HFFc6 (cell line): Measurements from ENCODE around the gene FRYL. TPM values are rescaled to one million over a fixed set of nuclear protein-coding genes. Genes with fewer than 3 reads are reported as not detected.

Source experiments
- DNase-seq: peaks from one replicate; pipeline ENCODE4 v3.0.0-alpha.2; 2018
- H3K27ac Mint-ChIP-seq: 2 replicates; pipeline ENCODE4 v1.8.0; 2020; ENCODE audit warnings: mild to moderate bottlenecking, mixed read lengths
- H3K27me3 Mint-ChIP-seq: 2 replicates; pipeline ENCODE4 v1.8.0; 2021; ENCODE audit warnings: mild to moderate bottlenecking, moderate library complexity, mixed read lengths; ENCODE audit not compliant: insufficient read depth
- H3K36me3 Mint-ChIP-seq: 2 replicates; pipeline ENCODE4 v1.8.0; 2021; ENCODE audit warnings: low read depth, mixed read lengths
- H3K4me1 Mint-ChIP-seq: 2 replicates; pipeline ENCODE4 v1.8.0; 2020; ENCODE audit warnings: low read depth, mixed read lengths
- H3K4me3 Mint-ChIP-seq: 2 replicates; pipeline ENCODE4 v1.8.0; 2020; ENCODE audit warnings: mild to moderate bottlenecking, moderate library complexity, mixed read lengths
- H3K9me3 Mint-ChIP-seq: 2 replicates; pipeline ENCODE4 v1.8.0; 2020; ENCODE audit warnings: mild to moderate bottlenecking, mixed read lengths
- total RNA-seq, 6 experiments: library from RNA; stranded (reverse); fragmentation: NEBNext Ultra II Directional; extraction: Animal tissue kit (Norgen Biotek cat#: 25700); gene quantifications; 2 replicates in 1 of 6; 3 replicates in 5 of 6; pipeline ENCODE4 v1.2.3, GENCODE V29; 2021
- TF ChIP-seq, protein P1 (sequence below): fragments of 200-600 bp; sonication (generic); IDR thresholded peaks from 2 replicates; pipeline ENCODE4 v1.5.0; 2021; ENCODE audit warnings: antibody characterized with exemption, mild to moderate bottlenecking

FRYL gene
- total RNA-seq, 6 experiments from 2014 or later = 29.0 to 32.8 (median 30.4) TPM

DNA sequence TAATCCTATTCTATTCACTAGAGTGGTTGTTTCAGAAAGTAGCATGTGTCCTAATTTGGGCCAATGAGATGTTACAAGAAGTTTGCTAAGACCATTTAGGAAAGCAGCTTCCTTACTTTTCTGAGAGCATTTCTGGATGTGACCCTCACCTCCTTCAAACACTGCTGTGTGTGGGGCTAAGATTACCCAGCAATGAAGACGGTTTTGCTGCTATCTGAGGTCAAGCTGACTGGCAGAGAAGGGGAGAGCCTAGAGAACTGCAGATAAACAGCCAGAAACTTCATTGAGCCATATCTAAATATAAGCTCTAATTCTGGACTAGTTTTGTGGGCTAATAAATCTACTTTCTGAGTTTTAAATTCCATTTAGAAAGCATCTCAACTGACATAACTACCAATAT, 253.7 kb downstream of the FRYL start:
- H3K9me3 Mint-ChIP-seq = no peaks in the 10 kb centered on the region

DNA sequence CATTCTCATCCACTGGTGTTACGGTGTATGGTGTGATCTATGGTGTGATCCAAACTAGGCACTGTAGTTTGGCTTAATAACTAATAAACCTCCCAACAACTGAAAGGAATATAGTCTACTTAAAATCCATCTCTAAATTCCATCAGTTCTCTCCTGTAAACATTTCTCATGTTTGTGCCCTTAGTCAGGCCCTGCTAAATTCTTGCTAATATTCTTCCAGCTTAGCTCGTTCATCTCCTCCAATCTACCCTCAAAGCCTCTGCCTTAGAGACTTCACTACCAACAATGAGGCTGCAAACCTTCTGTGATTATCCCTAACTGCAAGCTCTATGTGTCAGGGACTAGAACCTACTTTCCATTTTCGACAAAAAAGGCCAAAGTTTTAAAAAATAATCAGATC, 261.9 kb downstream of the FRYL start:
- DNase-seq = peak; percentile 25
- Mint-ChIP-seq H3K36me3 (peaks cover 21% of the 10 kb centered on the region), H3K27me3 (no peaks in the 10 kb centered on the region; the same call in 1 of the 2 replicates), H3K4me3 (no peak overlapping the region), H3K27ac (no peak overlapping the region; the same call in 1 of the 2 replicates), H3K4me1 (peaks cover 17% of the 10 kb centered on the region), H3K9me3 (no peaks in the 10 kb centered on the region)
- TF ChIP-seq, protein P1, sequence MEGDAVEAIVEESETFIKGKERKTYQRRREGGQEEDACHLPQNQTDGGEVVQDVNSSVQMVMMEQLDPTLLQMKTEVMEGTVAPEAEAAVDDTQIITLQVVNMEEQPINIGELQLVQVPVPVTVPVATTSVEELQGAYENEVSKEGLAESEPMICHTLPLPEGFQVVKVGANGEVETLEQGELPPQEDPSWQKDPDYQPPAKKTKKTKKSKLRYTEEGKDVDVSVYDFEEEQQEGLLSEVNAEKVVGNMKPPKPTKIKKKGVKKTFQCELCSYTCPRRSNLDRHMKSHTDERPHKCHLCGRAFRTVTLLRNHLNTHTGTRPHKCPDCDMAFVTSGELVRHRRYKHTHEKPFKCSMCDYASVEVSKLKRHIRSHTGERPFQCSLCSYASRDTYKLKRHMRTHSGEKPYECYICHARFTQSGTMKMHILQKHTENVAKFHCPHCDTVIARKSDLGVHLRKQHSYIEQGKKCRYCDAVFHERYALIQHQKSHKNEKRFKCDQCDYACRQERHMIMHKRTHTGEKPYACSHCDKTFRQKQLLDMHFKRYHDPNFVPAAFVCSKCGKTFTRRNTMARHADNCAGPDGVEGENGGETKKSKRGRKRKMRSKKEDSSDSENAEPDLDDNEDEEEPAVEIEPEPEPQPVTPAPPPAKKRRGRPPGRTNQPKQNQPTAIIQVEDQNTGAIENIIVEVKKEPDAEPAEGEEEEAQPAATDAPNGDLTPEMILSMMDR = no peak

More for the DNA sequence above, 253.7 kb downstream of the FRYL start:
- H3K4me1 Mint-ChIP-seq = no peaks in the 10 kb centered on the region
- TF ChIP-seq, protein P1 = no peak
- H3K27me3 Mint-ChIP-seq = no peaks in the 10 kb centered on the region; the same call in 1 of the 2 replicates
- no peak for DNase-seq
- H3K27ac Mint-ChIP-seq = no peak overlapping the region
- peaks cover 16% of the 10 kb centered on the region for H3K36me3 Mint-ChIP-seq
- H3K4me3 Mint-ChIP-seq = no peak overlapping the region

DNA sequence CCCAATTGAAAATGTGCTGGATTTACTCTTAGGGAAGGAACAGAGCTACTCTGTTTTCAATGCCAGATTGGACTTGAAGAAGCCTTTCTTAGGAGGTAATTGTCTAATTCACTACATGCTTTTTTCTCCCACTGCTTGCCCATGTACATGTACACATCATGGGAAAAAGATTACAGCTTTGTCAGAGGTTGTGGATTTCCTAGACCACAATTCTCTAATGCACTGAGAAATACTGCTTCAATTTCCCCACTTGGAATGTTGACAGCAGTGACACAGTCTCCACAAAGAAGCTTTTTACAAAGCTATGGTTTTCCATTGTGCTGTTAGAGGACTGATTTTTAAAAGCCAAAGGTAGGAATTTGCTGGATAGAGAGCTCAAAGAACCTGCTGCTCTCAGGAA, 270.5 kb downstream of the FRYL start:
- no peak for DNase-seq
- no peak overlapping the region for H3K27ac Mint-ChIP-seq
- no peak overlapping the region for H3K4me3 Mint-ChIP-seq
- peaks cover 12% of the 10 kb centered on the region for H3K36me3 Mint-ChIP-seq
- H3K4me1 Mint-ChIP-seq = no peaks in the 10 kb centered on the region
- no peaks in the 10 kb centered on the region for H3K27me3 Mint-ChIP-seq
- no peaks in the 10 kb centered on the region for H3K9me3 Mint-ChIP-seq
- TF ChIP-seq, protein P1 = no peak

DNA sequence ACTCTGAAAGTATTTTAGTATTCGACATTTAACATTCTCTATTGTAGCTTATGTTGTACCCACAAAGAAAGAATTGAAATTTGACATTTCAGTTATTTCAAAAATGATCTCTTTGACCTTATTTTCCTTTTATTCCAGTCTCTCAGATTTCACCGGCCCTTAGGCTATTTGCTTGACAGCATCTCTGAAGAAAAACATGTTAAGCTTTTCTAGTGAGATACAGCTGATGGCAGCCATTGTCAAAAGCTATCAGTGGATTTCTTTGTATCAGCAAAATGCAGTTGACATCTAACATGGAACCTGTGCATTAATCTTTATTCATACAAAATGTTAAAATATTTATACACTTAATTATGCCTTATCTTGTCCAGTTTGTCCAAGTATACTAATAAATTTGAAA, 273.4 kb downstream of the FRYL start:
- Mint-ChIP-seq H3K36me3 (peaks cover 11% of the 10 kb centered on the region), H3K9me3 (no peaks in the 10 kb centered on the region)

DNA sequence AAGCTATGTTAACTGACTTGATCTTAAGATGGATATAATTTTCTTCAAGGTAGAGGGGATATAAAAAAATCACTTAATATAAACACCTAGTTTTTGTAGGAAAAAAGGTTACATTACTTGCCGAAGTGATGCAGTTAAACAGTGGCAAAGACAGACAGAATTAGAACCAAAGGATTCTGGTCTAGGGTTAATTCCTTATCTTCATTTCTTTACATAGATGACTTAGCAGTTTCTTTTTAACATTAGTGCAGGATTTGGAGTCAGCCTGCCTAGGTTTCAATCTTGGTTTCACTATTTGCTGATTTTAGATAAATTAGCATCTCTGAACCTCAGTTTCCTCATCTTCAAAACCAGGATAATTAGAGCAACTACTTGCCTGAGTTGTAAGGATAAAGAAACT, 275.7 kb downstream of the FRYL start:
- Mint-ChIP-seq H3K36me3 (peaks cover 8% of the 10 kb centered on the region; the same call in 1 of the 2 replicates), H3K27ac (no peak overlapping the region), H3K4me1 (peaks cover 13% of the 10 kb centered on the region), H3K4me3 (no peak overlapping the region), H3K27me3 (no peaks in the 10 kb centered on the region), H3K9me3 (no peaks in the 10 kb centered on the region)
- TF ChIP-seq, protein P1 = no peak
- no peak for DNase-seq

More for the DNA sequence above, 273.4 kb downstream of the FRYL start:
- Mint-ChIP-seq H3K27ac (no peak overlapping the region), H3K4me1 (peaks cover 13% of the 10 kb centered on the region), H3K27me3 (no peaks in the 10 kb centered on the region), H3K4me3 (no peak overlapping the region)
- TF ChIP-seq, protein P1 = no peak
- DNase-seq = no peak

DNA sequence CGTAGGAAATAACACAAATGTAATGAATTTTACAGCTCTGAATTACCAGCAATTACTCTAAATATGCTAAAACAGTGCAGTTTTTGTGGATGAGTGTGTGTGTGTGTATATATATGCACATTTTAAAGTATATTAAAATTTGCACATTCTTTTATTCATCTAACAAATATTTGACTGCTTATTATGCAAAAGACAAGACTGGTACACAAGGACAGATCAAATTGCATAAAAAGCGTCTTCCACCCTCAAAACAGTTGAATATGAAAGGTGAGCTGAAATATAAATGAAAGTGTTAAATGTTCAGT, 276.1 kb downstream of the FRYL start:
- Mint-ChIP-seq H3K27ac (no peak overlapping the region), H3K9me3 (no peaks in the 10 kb centered on the region), H3K4me1 (peaks cover 13% of the 10 kb centered on the region), H3K36me3 (peaks cover 10% of the 10 kb centered on the region), H3K4me3 (no peak overlapping the region), H3K27me3 (no peaks in the 10 kb centered on the region)
- no peak for DNase-seq
- TF ChIP-seq, protein P1 = no peak
